Measurements from ENCODE around the gene B4GALNT2. TPM values are rescaled to one million over a fixed set of nuclear protein-coding genes. Genes with fewer than 3 reads are reported as not detected.

The B4GALNT2 gene
- total and polyA plus RNA-seq, 2 donors (not counting 3 experiments of a cell fraction or from before 2014, with no cell fraction given) = 0.11 TPM; not detected in 1

DNA sequence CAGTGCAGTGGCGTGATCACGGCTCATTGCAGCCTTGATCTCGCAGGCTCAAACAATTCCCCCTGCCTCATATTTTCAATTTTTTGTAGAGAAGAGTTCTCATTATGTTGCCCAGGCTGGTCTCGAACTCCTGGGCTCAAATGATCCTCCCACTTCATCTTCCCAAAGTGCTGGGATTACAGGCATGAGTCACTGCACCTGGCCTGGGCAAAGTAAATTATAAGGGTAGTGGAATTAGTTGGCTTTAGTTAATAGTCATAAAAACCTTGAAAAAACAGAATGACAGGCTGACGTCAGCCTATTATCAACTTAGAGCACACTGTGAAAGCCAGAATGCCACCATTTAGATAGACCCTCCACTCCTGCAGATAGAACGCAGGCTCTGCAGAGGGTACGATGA is 43.5 kb upstream of the B4GALNT2 start:
- no peak overlapping the region for H3K4me2 ChIP-seq (ENCODE audit: insufficient read depth, low read length)
- H3K27me3 ChIP-seq (ENCODE audit: control insufficient read depth in 2 of 2, insufficient read depth in 2 of 2, low read length in 2 of 2) = peaks cover 0 to 3% of the 10 kb centered on the region in 2 experiments
- intact Hi-C loops (cut with micrococcal nuclease) = no loop called here
- no peak for TF ChIP-seq EZH2 (IDR thresholded peaks at IDR 0.05; ENCODE audit: borderline replicate concordance, low read depth, low read length, severe bottlenecking)
- TF ChIP-seq JUN (IDR thresholded peaks at IDR 0.05; ENCODE audit: borderline replicate concordance, insufficient read depth, insufficient read length, low read depth) = no peak
- no peak for TF ChIP-seq CTCF (IDR thresholded peaks at IDR 0.05; ENCODE audit: extremely low read depth in 1 of 2, insufficient read depth in 1 of 2, low read depth in 1 of 2, low read length in 2 of 2)
- no peak for TF ChIP-seq POLR2AphosphoS5 (IDR thresholded peaks at IDR 0.05; ENCODE audit: insufficient read depth, low read depth, low read length)
- TF ChIP-seq MYC (IDR thresholded peaks at IDR 0.05; ENCODE audit: low read depth, low read length) = no peak
- no peak for TF ChIP-seq GATA2 (IDR thresholded peaks at IDR 0.05; ENCODE audit: insufficient read depth, insufficient read length, low read depth, low read length)
- no peak for TF ChIP-seq POLR2A (IDR thresholded peaks at IDR 0.05; ENCODE audit: low read depth, low read length)
- no peak for TF ChIP-seq MAX (IDR thresholded peaks at IDR 0.05; ENCODE audit: insufficient read depth, insufficient read length)
- TF ChIP-seq FOS (IDR thresholded peaks at IDR 0.05; ENCODE audit: borderline replicate concordance, insufficient read depth, low read length) = no peak
- H3K27ac ChIP-seq (ENCODE audit: insufficient read depth, low read depth, low read length) = no peak overlapping the region
- no peaks in the 10 kb centered on the region for H3K4me1 ChIP-seq (ENCODE audit: control insufficient read depth, extremely low read depth, insufficient read depth, low read length)
- dilution Hi-C loops (cut with MboI; ENCODE audit: extremely low pct_ligation_motif_present, low sequenced_read_pairs) = no loop called here
- DNase-seq (ENCODE audit: low read depth, low spot score) = no peak
- H3K9me1 ChIP-seq (replicated peaks; ENCODE audit: control insufficient read depth, extremely low read depth, insufficient read depth, low read length) = no peaks in the 10 kb centered on the region
- no peak for FAIRE-seq
- no peak overlapping the region for H2AFZ ChIP-seq (ENCODE audit: low read depth, low read length)
- H4K20me1 ChIP-seq (replicated peaks; ENCODE audit: control insufficient read depth, extremely low read depth, insufficient read depth, low read length) = no peaks in the 10 kb centered on the region
- no peaks in the 10 kb centered on the region for H3K79me2 ChIP-seq (ENCODE audit: control insufficient read depth, insufficient read depth, low read length)
- ChIA-PET POLR2A (no interaction called here), CTCF (no interaction called here)
- H3K36me3 ChIP-seq (ENCODE audit: control insufficient read depth in 2 of 2, extremely low read depth in 1 of 2, insufficient read depth in 2 of 2, low read length in 2 of 2) = no peaks in the 10 kb centered on the region
- H3K9me3 ChIP-seq (replicated peaks; ENCODE audit: control insufficient read depth, insufficient read depth, low read length) = no peaks in the 10 kb centered on the region
- no peak overlapping the region for H3K9ac ChIP-seq (replicated peaks; ENCODE audit: extremely low read depth, insufficient read depth, low read length)
- H3K4me3 ChIP-seq (replicated peaks in 1 of 3; ENCODE audit: insufficient read depth in 1 of 3, low read depth in 1 of 3, low read length in 3 of 3) = no peak overlapping the region
- no TSS peak for BruUV-seq (replicated peaks)

Measured in endothelial cell of umbilical vein (primary cell).